MM.1S (cell line): ENCODE results near the gene CPA5.

Experiments
- DNase-seq: peaks from one replicate; pipeline ENCODE4 v3.0.0-alpha.2; 2015
- H2AFZ ChIP-seq: fragments of 300-600 bp; sonication (generic); 2 replicates; pipeline ENCODE4 v1.6.0; 2016; ENCODE audit warnings: antibody characterized with exemption, low read length
- H3F3A ChIP-seq: fragments of 300-600 bp; sonication (generic); 2 replicates; pipeline ENCODE4 v1.6.1; 2016; ENCODE audit warnings: mild to moderate bottlenecking, antibody characterized with exemption, low read length, moderate library complexity, mixed read lengths; ENCODE audit not compliant: insufficient read depth
- H3K27ac ChIP-seq: fragments of 300-600 bp; sonication (generic); 2 replicates; pipeline ENCODE4 v1.5.1; 2016; ENCODE audit warnings: mild to moderate bottlenecking, low read length
- H3K27me3 ChIP-seq: fragments of 300-600 bp; sonication (generic); replicated peaks from 2 replicates; pipeline ENCODE4 v1.6.0; 2016; ENCODE audit warnings: low read length; ENCODE audit not compliant: insufficient read depth
- H3K36me3 ChIP-seq: fragments of 300-600 bp; sonication (generic); replicated peaks from 2 replicates; pipeline ENCODE4 v1.6.1; 2016; ENCODE audit warnings: mild to moderate bottlenecking, low read length, mixed read lengths; ENCODE audit not compliant: insufficient read depth
- H3K4me1 ChIP-seq: fragments of 300-600 bp; sonication (generic); 2 replicates; pipeline ENCODE4 v1.6.1; 2016; ENCODE audit warnings: low read length, mixed read lengths
- H3K4me2 ChIP-seq: fragments of 300-600 bp; sonication (generic); 2 replicates; pipeline ENCODE4 v1.6.0; 2016; ENCODE audit warnings: low read depth, low read length
- H3K4me3 ChIP-seq: fragments of 300-600 bp; sonication (generic); 2 replicates; pipeline ENCODE4 v1.5.1; 2016; ENCODE audit warnings: low read length, mixed read lengths
- H3K79me2 ChIP-seq: fragments of 300-600 bp; sonication (generic); 2 replicates; pipeline ENCODE4 v1.6.1; 2016; ENCODE audit warnings: mixed run types, low read length, mixed read lengths
- H3K9ac ChIP-seq: fragments of 300-600 bp; sonication (generic); 2 replicates; pipeline ENCODE4 v1.6.1; 2016; ENCODE audit warnings: low read length, mixed read lengths
- H3K9me2 ChIP-seq: fragments of 300-600 bp; sonication (generic); replicated peaks from 2 replicates; pipeline ENCODE4 v1.6.1; 2016; ENCODE audit warnings: mild to moderate bottlenecking, low read length, mixed read lengths; ENCODE audit not compliant: insufficient read depth
- H3K9me3 ChIP-seq: fragments of 300-600 bp; sonication (generic); replicated peaks from 2 replicates; pipeline ENCODE4 v1.6.1; 2016; ENCODE audit warnings: mild to moderate bottlenecking, low read length, mixed read lengths; ENCODE audit not compliant: insufficient read depth
- H4K20me1 ChIP-seq: fragments of 300-600 bp; sonication (generic); 2 replicates; pipeline ENCODE4 v1.6.1; 2016; ENCODE audit warnings: mild to moderate bottlenecking, low read length, moderate library complexity, mixed read lengths; ENCODE audit not compliant: insufficient read depth
- EZH2 ChIP-seq: fragments of 300-600 bp; sonication (generic); optimal IDR thresholded peaks from 2 replicates; pipeline ENCODE3; 2017; ENCODE audit warnings: low read depth, mild to moderate bottlenecking, antibody characterized with exemption, low read length, mixed read lengths
- EZH2phosphoT487 ChIP-seq: fragments of 300-600 bp; sonication (generic); IDR thresholded peaks from 2 replicates; pipeline ENCODE4 v1.6.1; 2018; ENCODE audit warnings: antibody characterized with exemption, low read length
- TF ChIP-seq, protein P1 (sequence below): fragments of 300-600 bp; sonication (generic); IDR thresholded peaks from 2 replicates; pipeline ENCODE4 v1.5.1; 2016; ENCODE audit warnings: antibody characterized with exemption, low read length, mixed read lengths

The CPA5 gene

DNA sequence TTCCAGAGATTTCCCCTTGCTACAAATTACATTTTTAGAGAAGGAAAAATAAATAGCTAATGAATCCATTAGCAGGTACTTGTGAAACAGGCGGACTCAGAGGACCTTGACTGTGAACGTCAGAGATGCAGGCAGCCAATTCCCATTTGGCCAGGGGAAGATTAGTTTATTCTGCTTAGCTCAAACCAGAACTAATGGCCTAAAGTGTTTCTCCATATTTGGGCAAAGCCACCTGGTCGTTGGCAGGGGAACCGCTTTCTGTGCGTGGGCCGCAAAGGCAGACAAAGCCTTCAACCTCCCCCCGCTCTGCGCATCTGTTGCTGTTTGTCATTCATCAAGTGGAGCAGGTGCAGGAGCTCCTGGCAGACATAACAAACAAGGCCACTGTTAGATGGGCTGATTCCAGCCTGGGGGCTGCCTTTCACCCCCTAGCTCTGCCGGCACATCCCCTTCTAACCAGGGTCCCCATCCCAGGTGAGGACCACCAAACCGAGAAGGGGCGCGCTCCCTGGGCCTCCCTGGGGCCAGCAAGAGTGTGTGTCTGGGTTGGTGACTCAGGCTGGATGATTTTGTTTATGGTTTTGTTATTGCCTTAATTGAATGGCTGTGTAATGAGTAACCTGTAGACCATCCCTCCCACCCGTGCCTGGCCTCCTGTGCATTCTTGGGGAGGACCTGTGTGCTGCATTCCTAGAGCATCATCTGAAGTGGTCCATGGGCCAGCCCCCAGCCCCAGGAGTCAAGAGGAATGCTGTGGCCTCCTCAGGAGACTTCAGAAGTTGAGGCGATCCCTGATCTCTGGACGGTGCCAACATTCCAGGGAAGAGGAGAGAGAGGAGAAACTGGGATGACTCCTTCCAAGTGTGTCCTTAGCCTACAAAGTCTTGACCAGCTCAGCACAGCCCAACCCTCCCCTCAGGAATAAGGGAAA lies 21.2 kb downstream of the CPA5 start:
- Histone ChIP-seq H3K4me1 (no peaks in the 10 kb centered on the region), H4K20me1 (no peaks in the 10 kb centered on the region), H3K27me3 (no peaks in the 10 kb centered on the region), H3K79me2 (no peaks in the 10 kb centered on the region), H3K9me3 (no peaks in the 10 kb centered on the region), H3K27ac (no peak overlapping the region), H3F3A (no peaks in the 10 kb centered on the region), H3K4me2 (no peak overlapping the region), H3K9ac (no peak overlapping the region), H3K4me3 (no peak overlapping the region), H2AFZ (no peak overlapping the region), H3K9me2 (no peaks in the 10 kb centered on the region), H3K36me3 (no peaks in the 10 kb centered on the region)
- no peak for DNase-seq
- TF ChIP-seq, protein P1, sequence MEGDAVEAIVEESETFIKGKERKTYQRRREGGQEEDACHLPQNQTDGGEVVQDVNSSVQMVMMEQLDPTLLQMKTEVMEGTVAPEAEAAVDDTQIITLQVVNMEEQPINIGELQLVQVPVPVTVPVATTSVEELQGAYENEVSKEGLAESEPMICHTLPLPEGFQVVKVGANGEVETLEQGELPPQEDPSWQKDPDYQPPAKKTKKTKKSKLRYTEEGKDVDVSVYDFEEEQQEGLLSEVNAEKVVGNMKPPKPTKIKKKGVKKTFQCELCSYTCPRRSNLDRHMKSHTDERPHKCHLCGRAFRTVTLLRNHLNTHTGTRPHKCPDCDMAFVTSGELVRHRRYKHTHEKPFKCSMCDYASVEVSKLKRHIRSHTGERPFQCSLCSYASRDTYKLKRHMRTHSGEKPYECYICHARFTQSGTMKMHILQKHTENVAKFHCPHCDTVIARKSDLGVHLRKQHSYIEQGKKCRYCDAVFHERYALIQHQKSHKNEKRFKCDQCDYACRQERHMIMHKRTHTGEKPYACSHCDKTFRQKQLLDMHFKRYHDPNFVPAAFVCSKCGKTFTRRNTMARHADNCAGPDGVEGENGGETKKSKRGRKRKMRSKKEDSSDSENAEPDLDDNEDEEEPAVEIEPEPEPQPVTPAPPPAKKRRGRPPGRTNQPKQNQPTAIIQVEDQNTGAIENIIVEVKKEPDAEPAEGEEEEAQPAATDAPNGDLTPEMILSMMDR, result no peak

DNA sequence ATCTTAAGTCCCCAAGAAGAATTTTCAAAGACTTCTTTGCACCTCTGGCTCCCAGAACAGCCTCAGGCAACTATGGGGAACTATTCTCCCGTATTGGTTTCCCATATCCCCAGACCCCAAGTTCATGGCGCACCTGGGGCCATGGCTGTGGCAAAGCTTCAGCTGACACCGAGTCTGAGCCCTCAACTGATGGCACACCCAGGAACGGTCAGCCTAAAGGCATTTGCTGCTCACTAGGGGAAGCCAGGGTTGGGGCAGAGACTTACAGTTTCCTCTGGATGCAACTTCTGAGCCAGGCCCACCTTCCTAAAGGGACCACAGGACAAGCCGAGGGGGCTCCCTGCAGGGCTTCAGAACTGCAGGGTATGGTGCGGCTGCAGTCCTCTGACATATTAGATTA lies 21.9 kb downstream of the CPA5 start:
- Histone ChIP-seq H3F3A (no peaks in the 10 kb centered on the region), H3K4me3 (no peak overlapping the region), H3K9me3 (no peaks in the 10 kb centered on the region), H4K20me1 (no peaks in the 10 kb centered on the region), H2AFZ (no peak overlapping the region), H3K9ac (no peak overlapping the region), H3K27ac (no peak overlapping the region), H3K27me3 (no peaks in the 10 kb centered on the region), H3K9me2 (no peaks in the 10 kb centered on the region), H3K79me2 (no peaks in the 10 kb centered on the region), H3K36me3 (no peaks in the 10 kb centered on the region), H3K4me1 (no peaks in the 10 kb centered on the region), H3K4me2 (no peak overlapping the region)
- DNase-seq, result no peak
- TF ChIP-seq EZH2phosphoT487, result no peak
- no peak for TF ChIP-seq EZH2
- TF ChIP-seq, protein P1, result no peak

DNA sequence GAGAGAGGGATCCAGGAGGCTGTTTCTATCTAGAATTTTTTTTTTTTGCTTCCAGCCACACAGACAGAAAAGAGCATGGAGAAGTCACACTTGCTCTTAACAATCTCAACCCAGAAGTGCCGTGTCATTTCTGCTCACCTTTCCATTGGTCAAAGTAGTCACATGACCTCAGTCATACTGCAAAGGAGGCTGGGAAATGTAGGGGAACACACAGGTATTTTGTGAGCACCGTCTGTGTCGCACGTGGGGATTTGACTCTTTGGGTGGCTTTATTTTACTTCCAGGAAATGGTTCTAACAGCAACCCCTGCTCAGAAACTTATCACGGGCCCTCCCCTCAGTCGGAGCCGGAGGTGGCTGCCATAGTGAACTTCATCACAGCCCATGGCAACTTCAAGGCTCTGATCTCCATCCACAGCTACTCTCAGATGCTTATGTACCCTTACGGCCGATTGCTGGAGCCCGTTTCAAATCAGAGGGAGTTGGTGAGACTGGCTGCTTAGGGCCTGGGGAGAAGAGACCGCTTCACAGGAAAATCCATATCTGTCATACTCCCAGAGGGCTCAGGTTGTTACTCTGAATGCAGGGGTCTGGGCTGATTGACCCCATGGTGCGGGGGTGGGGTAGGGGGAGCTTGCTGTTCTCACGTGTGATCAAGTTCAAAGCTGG lies 22.6 kb downstream of the CPA5 start:
- no peaks in the 10 kb centered on the region for H3K36me3 ChIP-seq
- H3K79me2 ChIP-seq, result no peaks in the 10 kb centered on the region
- H3K9ac ChIP-seq, result no peak overlapping the region
- no peaks in the 10 kb centered on the region for H3K27me3 ChIP-seq
- H3K4me2 ChIP-seq, result no peak overlapping the region
- H3K9me3 ChIP-seq, result no peaks in the 10 kb centered on the region
- no peaks in the 10 kb centered on the region for H4K20me1 ChIP-seq
- no peak overlapping the region for H2AFZ ChIP-seq
- TF ChIP-seq EZH2 (no peak), EZH2phosphoT487 (no peak)
- TF ChIP-seq, protein P1, result no peak
- DNase-seq, result no peak
- no peaks in the 10 kb centered on the region for H3K4me1 ChIP-seq
- no peaks in the 10 kb centered on the region for H3K9me2 ChIP-seq
- no peak overlapping the region for H3K27ac ChIP-seq
- no peak overlapping the region for H3K4me3 ChIP-seq
- no peaks in the 10 kb centered on the region for H3F3A ChIP-seq
